Epithelial cell of esophagus (primary cell): ENCODE measurements around the gene SLC25A19.

Experiments
- DNase-seq: peaks from one replicate; pipeline ENCODE4 v3.0.0; 2010; ENCODE audit warnings: low read depth
- H3K4me3 ChIP-seq: 2 replicates; pipeline ENCODE4 v1.5.1; 2011; ENCODE audit warnings: mild to moderate bottlenecking, low read length, control low read depth
- TF ChIP-seq, protein P1 (sequence below): IDR thresholded peaks from 2 replicates; pipeline ENCODE4 v1.5.1; 2011; ENCODE audit warnings: low read depth, mild to moderate bottlenecking, low read length, control low read depth, inconsistent platforms; ENCODE audit not compliant: insufficient read depth; ENCODE audit errors: missing control alignments

Gene SLC25A19

DNA sequence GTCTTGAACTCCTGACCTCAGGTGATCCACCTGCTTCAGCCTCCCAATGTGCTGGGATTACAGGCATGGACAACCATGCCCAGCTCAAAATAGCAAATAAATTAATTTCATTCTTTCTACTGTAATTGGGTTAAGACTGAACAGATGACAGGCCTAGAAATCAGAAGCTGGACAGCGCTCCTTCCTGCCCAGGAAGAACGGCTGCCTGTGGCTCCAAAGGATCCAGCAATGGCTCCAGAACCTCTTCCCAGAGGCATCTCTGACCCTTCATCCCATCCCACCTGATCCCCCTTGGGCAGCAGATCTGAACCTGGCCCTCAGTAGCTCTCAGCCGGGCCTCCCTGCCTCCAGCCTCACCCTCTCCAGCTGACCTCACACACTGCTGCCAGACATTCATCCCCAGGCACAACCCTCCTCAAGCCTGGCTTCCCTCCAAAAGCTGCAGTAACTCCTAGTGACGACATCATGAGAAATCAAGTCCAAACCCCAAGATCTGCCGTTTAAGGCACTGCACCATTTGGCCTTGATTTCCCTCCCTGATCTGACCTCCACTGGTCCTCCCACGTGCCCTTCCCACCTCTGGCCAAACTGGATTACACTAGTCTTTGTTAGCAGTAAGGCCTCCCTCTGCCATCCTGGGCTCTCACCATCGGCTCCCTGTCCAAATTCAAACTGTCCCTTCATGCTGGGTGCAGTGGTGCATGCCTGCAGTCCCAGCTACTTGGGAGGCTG, 15.1 kb downstream of the SLC25A19 start:
- no peak overlapping the region for H3K4me3 ChIP-seq
- peak; percentile 76 for DNase-seq
- TF ChIP-seq, protein P1, sequence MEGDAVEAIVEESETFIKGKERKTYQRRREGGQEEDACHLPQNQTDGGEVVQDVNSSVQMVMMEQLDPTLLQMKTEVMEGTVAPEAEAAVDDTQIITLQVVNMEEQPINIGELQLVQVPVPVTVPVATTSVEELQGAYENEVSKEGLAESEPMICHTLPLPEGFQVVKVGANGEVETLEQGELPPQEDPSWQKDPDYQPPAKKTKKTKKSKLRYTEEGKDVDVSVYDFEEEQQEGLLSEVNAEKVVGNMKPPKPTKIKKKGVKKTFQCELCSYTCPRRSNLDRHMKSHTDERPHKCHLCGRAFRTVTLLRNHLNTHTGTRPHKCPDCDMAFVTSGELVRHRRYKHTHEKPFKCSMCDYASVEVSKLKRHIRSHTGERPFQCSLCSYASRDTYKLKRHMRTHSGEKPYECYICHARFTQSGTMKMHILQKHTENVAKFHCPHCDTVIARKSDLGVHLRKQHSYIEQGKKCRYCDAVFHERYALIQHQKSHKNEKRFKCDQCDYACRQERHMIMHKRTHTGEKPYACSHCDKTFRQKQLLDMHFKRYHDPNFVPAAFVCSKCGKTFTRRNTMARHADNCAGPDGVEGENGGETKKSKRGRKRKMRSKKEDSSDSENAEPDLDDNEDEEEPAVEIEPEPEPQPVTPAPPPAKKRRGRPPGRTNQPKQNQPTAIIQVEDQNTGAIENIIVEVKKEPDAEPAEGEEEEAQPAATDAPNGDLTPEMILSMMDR: no peak

DNA sequence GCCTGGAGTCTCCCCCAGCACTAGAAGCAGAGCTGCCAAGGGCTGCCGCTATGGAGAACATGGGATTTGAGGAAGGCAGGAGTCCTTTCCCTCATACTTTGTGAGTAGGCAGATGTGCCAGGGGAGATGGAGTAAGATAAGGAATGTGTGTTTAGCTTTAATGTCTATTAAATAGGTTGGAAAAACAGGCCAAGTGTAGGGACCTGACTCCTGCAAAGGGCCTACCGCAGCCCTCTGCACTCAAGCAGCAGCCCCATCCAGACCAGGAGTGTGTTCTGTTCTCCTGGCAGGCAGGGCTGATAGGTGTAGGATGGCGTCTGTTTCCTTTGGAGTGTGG, 16.4 kb downstream of the SLC25A19 start:
- H3K4me3 ChIP-seq: no peak overlapping the region
- TF ChIP-seq, protein P1: no peak
- DNase-seq: no peak

DNA sequence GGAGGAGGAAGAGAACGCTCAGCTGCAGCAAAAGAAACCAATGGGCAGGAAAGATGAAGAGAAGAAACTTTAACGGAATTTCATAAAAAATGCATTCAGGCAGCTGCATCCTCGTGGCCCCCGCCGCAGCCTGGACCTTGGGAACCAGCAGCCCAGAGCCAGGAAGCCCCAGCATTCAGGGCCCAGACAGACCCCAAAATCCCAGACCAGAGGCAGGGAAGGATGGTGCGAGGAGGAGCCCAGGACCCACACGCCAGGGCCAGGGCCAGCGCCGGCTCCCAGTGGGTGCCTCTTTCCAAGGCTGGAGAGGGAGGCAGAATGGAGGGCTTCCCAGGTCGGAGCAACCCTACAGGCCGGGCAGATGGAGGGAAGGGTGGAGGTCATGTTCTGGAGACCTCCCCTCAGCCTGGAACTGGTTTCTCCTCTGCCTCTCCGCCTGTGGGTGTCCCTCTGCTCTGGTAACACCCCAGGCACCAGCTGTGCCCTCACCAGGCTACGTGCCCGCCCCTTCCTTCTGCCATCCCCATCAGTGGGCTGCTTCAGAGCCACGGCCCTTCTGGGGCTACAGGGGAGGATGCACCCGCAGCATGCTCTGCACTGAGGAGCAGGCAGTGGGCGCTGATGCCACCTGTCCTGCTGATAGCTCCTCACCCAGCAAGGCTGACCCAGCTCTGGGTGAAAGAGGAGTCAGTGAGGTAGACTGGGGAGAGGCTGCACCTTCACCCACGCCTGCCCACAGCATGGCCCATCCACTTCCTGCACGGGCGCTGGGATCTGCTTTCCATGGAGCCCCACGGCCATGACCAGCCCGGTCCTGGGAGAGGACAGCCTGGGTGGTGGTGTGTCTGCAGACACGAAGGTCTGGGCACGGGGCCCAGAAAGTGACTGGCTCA, 17.0 kb downstream of the SLC25A19 start:
- DNase-seq: no peak
- TF ChIP-seq, protein P1: no peak
- H3K4me3 ChIP-seq: peak overlapping the region; percentile 68

DNA sequence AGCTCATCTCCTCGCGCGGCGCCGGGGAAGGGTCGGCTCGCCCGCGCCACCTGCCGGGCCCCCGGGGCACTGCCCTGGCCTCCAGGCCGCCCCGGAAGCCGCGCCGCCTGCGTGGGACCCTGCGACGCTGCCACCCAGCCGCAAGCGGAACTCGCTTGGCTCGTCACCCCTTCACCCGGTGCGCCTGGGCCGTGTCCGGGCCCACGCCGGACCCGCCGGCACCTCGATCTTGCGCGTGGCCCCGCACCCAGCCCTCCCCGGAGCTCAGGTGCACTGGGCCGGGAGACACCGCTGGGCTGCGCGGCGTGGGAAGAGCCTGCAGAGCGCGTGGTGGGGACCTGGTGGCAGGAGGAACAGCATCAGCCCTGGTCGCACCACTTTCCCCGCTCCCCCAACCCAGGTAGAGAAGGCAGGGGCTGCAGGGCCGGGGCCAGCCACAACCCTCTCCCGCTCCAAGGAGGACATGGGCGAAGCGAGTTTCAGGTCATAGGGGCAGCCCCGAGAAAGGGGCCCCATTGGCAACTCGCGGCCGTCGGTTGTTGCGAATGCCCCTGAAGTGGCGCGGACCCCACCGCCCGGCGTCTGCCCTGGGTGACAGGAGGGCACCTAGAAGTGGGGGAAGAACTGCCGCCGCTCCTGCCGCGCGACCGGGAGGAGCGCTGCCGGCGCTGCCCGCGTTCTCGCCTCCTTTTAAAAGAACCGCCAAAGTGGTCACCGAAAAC, 17.8 kb downstream of the SLC25A19 start:
- DNase-seq: peak; percentile 79
- TF ChIP-seq, protein P1: no peak
- H3K4me3 ChIP-seq: peak overlapping the region; percentile 68

DNA sequence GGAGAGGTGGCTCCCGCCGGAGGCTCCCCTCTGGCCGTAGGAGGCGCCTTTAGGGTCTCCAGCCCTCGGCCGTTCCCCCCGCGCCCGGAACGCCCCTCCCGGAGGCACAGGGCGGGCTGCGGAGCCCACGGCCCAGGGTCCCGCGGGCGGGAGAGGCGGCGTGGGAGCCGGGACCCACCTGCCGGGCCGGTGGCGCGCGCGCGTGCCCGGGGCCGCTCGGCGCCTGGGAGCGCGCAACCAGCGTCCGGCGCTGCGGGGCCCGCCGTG, 18.3 kb downstream of the SLC25A19 start, which contains the start of gene MIF4GD:
MIF4GD (minus strand) TSS at position 266 of the 267 bp plus-strand sequence. CDS start 1,036 bp downstream, outside the sequence.
- no peak for DNase-seq
- peak within 1 kb of the TSS; percentile 91 for H3K4me3 ChIP-seq
- TF ChIP-seq, protein P1: no peak

DNA sequence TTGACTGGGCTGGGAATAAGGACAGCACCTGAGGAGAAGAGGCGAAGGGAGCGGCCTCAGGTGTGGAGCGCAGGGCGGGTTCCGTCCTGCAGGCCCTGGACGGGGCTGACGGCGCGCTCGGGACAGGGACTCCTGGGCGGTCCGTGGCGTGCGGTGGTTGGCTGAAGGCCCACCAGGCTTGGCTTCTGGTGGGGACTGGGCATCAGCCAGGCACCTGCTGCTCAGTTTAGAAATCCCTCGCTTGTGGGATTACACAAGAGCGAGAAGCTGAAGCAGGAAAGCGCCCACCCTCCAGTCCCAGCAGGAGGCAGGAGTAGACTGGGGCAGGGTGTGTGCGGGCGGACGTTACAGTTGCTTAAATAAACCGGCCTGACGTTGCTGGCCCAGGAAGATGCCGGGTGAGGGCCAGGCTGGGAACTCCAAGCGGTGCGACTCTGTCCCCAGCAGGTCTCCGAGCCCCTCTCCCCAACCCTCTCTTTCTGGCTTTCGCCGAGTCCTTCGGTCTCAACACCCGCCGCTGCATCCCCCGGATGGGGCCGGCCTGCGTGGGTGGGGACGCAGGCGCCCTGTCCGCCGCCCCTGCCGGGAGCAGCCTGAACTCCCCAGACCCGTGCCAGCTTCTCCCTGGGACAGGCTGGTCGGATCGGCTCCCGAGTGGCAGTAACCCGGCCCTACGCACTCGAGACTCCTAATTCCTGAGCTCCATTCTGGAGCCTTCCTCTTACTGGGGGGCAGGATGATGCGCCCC, 18.8 kb downstream of the SLC25A19 start:
- TF ChIP-seq, protein P1: peak; percentile 59
- peak; percentile 82 for DNase-seq

More for the DNA sequence above, 18.8 kb downstream of the SLC25A19 start:
- H3K4me3 ChIP-seq: peak overlapping the region; percentile 91
